Loucy (cell line): ENCODE data around the gene LIN7B.

Source experiments
- H2AFZ ChIP-seq: fragments of 200-600 bp; sonication (generic); 2 replicates; pipeline ENCODE4 v1.6.0; 2016; ENCODE audit warnings: antibody characterized with exemption, mild to moderate bottlenecking, low read length, moderate library complexity
- H3F3A ChIP-seq: fragments of 200-600 bp; 2 replicates; pipeline ENCODE4 v1.6.0; 2016; ENCODE audit warnings: antibody characterized with exemption, low read depth, mild to moderate bottlenecking
- H3K27me3 ChIP-seq: fragments of 200-600 bp; sonication (generic); 2 replicates; pipeline ENCODE4 v1.6.1; 2014; ENCODE audit warnings: low read length, mild to moderate bottlenecking; ENCODE audit not compliant: insufficient read depth, poor library complexity, severe bottlenecking
- H3K36me3 ChIP-seq: fragments of 200-600 bp; sonication (generic); 2 replicates; pipeline ENCODE4 v1.6.1; 2016; ENCODE audit warnings: low read length; ENCODE audit not compliant: insufficient read depth
- H3K4me1 ChIP-seq: fragments of 200-600 bp; sonication (generic); 2 replicates; pipeline ENCODE4 v1.5.1; 2014; ENCODE audit warnings: low read length, mild to moderate bottlenecking; ENCODE audit not compliant: insufficient read depth, poor library complexity, severe bottlenecking
- H3K4me2 ChIP-seq: fragments of 200-600 bp; sonication (generic); 2 replicates; pipeline ENCODE4 v1.6.0; 2014; ENCODE audit warnings: antibody characterized with exemption, low read length, low read depth, mild to moderate bottlenecking; ENCODE audit not compliant: poor library complexity, severe bottlenecking
- H3K4me3 ChIP-seq: fragments of 200-600 bp; sonication (generic); 2 replicates; pipeline ENCODE4 v1.5.1; 2014; ENCODE audit warnings: low read length, mild to moderate bottlenecking, mixed read lengths; ENCODE audit not compliant: poor library complexity, severe bottlenecking
- H3K79me2 ChIP-seq: fragments of 200-600 bp; sonication (generic); 2 replicates; pipeline ENCODE4 v1.6.1; 2014; ENCODE audit warnings: low read length; ENCODE audit not compliant: insufficient read depth
- H3K9ac ChIP-seq: fragments of 200-600 bp; sonication (generic); 2 replicates; pipeline ENCODE4 v1.6.0; 2014; ENCODE audit warnings: mild to moderate bottlenecking, low read depth, low read length, moderate library complexity; ENCODE audit not compliant: poor library complexity, severe bottlenecking
- H3K9me2 ChIP-seq: fragments of 200-600 bp; sonication (generic); replicated peaks from 2 replicates; pipeline ENCODE4 v1.6.1; 2016; ENCODE audit warnings: low read depth, low read length, mixed read lengths
- H3K9me3 ChIP-seq: fragments of 200-600 bp; sonication (generic); 2 replicates; pipeline ENCODE4 v1.6.1; 2014; ENCODE audit warnings: mild to moderate bottlenecking, antibody characterized with exemption, low read length, low read depth; ENCODE audit not compliant: insufficient read depth
- H4K20me1 ChIP-seq: fragments of 200-600 bp; sonication (generic); 2 replicates; pipeline ENCODE4 v1.6.0; 2014; ENCODE audit warnings: antibody characterized with exemption, low read length, mild to moderate bottlenecking; ENCODE audit not compliant: insufficient read depth, poor library complexity, severe bottlenecking
- EZH2phosphoT487 ChIP-seq: fragments of 200-600 bp; IDR thresholded peaks from 2 replicates; pipeline ENCODE4 v1.6.1; 2018; ENCODE audit warnings: antibody characterized with exemption, mild to moderate bottlenecking, moderate library complexity, borderline replicate concordance
- TF ChIP-seq, protein P1 (sequence below): fragments of 200-600 bp; sonication (generic); conservative IDR thresholded peaks from 2 replicates; pipeline ENCODE4 v1.5.1; 2014; ENCODE audit warnings: mild to moderate bottlenecking, antibody characterized with exemption, low read length

LIN7B gene

DNA sequence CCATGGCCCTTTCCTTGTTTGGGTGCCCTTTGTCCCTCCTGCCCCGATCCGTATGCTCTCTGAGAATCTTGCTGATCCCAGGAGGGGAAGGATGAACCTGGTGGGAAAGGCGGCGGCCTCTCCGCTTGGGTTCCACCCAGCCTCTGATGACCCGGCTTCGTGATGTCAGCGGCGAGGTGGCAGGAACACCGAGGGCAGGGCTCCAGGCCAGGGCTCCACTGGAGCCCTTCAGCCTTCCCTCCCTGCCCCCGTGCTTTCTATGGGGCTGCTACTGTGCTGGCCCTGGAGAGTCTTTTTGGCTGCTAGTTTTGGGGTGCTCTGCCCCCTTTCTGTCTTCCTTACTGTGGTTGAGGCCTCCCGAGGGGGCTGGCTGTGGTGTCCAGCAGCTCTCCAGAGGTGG, 11.9 kb upstream of the LIN7B start:
- no peak overlapping the region for H3K4me3 ChIP-seq
- H3K9me3 ChIP-seq, result no peaks in the 10 kb centered on the region
- H3K9me2 ChIP-seq, result no peaks in the 10 kb centered on the region
- no peaks in the 10 kb centered on the region for H3K27me3 ChIP-seq
- H3K79me2 ChIP-seq, result peaks cover 30% of the 10 kb centered on the region; the same call in 1 of the 2 replicates
- H2AFZ ChIP-seq, result no peak overlapping the region
- H3K4me1 ChIP-seq, result peaks cover 11% of the 10 kb centered on the region
- peaks cover 9% of the 10 kb centered on the region; the same call in 1 of the 2 replicates for H3F3A ChIP-seq
- H4K20me1 ChIP-seq, result peaks cover 57% of the 10 kb centered on the region
- H3K9ac ChIP-seq, result no peak overlapping the region
- peaks cover 92% of the 10 kb centered on the region for H3K36me3 ChIP-seq
- TF ChIP-seq EZH2phosphoT487, result no peak
- no peak overlapping the region for H3K4me2 ChIP-seq

DNA sequence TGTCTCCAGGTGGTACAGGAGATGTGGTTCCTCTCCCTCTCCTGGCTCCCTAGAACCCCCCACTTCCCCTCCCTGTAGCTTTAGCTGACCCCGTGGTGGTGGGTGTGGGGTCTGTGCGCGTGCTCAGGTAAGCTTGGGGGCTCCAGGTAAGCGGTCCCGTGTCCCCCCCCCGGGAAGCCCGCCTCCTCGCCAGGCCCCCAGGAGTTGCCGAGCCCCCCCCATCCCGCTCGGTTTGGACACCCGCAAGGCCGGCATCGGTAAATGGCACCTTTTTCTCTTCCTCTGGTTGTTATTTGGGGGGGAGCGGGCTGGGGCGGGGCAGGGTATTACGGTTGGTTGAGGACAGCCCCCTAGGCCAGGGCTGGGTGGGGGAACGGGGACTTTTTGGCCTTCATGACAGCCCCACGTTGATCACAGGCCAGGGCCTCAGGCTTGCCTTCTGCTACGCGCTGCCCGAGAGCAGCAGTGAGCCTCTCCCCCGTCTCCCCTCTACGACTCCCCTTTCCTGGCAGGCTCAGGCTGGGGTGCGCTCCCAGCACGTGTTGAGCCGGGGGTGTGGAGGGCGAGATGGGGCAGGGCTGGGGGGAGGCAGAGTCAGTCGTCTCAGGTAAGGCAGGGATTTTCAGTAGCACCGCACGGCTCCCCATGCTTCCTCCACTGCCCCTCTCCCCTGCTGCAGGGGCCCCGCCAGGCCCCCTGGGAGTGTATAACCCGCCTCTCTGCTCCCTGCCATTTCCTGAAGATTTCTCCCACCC, 10.7 kb upstream of the LIN7B start:
- H3F3A ChIP-seq, result peaks cover 5% of the 10 kb centered on the region; the same call in 1 of the 2 replicates
- H3K79me2 ChIP-seq, result peaks cover 21% of the 10 kb centered on the region; the same call in 1 of the 2 replicates
- H4K20me1 ChIP-seq, result peaks cover 48% of the 10 kb centered on the region
- H2AFZ ChIP-seq, result no peak overlapping the region
- peaks cover 94% of the 10 kb centered on the region for H3K36me3 ChIP-seq
- H3K4me2 ChIP-seq, result no peak overlapping the region
- H3K4me3 ChIP-seq, result no peak overlapping the region
- TF ChIP-seq EZH2phosphoT487, result no peak
- TF ChIP-seq, protein P1, sequence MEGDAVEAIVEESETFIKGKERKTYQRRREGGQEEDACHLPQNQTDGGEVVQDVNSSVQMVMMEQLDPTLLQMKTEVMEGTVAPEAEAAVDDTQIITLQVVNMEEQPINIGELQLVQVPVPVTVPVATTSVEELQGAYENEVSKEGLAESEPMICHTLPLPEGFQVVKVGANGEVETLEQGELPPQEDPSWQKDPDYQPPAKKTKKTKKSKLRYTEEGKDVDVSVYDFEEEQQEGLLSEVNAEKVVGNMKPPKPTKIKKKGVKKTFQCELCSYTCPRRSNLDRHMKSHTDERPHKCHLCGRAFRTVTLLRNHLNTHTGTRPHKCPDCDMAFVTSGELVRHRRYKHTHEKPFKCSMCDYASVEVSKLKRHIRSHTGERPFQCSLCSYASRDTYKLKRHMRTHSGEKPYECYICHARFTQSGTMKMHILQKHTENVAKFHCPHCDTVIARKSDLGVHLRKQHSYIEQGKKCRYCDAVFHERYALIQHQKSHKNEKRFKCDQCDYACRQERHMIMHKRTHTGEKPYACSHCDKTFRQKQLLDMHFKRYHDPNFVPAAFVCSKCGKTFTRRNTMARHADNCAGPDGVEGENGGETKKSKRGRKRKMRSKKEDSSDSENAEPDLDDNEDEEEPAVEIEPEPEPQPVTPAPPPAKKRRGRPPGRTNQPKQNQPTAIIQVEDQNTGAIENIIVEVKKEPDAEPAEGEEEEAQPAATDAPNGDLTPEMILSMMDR, result no peak
- no peaks in the 10 kb centered on the region for H3K9me2 ChIP-seq
- no peaks in the 10 kb centered on the region for H3K4me1 ChIP-seq
- no peak overlapping the region for H3K9ac ChIP-seq
- H3K27me3 ChIP-seq, result no peaks in the 10 kb centered on the region
- no peaks in the 10 kb centered on the region for H3K9me3 ChIP-seq

DNA sequence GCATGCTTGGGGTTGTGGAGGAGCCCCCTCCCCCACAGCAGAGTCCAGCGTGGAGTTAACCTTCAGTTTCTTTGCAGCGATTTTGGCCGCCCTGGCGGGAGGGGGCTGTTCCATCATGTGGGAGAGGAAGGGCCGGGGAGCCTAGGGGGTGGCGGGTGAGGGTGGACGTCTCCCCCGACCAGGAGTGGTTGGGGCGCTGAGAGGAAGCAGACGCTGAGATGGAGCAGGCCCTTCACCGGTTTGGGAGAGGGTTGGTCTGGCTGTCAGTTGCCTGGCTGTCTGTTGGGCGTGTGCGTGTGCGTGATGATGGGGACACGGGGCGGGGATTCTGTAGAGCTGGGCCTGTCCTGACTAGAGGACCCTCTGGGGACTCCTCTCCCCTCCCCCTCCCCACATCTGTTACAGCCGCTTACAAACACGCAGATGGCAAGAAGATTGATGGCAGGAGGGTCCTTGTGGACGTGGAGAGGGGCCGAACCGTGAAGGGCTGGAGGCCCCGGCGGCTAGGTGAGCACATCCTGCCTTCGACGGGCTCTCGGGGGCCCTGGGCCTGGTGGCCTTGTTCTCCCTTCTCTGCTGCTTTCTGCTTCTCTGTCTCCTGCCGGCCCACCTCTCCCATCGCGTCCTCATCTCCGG, 9.8 kb upstream of the LIN7B start:
- Histone ChIP-seq H3K36me3 (peaks cover 94% of the 10 kb centered on the region; the same call in 1 of the 2 replicates), H3K9me2 (no peaks in the 10 kb centered on the region), H3K27me3 (no peaks in the 10 kb centered on the region), H3K9me3 (no peaks in the 10 kb centered on the region), H3F3A (peaks cover 5% of the 10 kb centered on the region; the same call in 1 of the 2 replicates), H3K79me2 (peaks cover 13% of the 10 kb centered on the region; the same call in 1 of the 2 replicates), H3K9ac (no peak overlapping the region), H3K4me3 (no peak overlapping the region), H3K4me1 (no peaks in the 10 kb centered on the region), H2AFZ (no peak overlapping the region), H3K4me2 (no peak overlapping the region), H4K20me1 (peaks cover 40% of the 10 kb centered on the region)
- TF ChIP-seq, protein P1, result no peak
- no peak for TF ChIP-seq EZH2phosphoT487
